Measurements from ENCODE around the gene PEAK3.

DNA sequence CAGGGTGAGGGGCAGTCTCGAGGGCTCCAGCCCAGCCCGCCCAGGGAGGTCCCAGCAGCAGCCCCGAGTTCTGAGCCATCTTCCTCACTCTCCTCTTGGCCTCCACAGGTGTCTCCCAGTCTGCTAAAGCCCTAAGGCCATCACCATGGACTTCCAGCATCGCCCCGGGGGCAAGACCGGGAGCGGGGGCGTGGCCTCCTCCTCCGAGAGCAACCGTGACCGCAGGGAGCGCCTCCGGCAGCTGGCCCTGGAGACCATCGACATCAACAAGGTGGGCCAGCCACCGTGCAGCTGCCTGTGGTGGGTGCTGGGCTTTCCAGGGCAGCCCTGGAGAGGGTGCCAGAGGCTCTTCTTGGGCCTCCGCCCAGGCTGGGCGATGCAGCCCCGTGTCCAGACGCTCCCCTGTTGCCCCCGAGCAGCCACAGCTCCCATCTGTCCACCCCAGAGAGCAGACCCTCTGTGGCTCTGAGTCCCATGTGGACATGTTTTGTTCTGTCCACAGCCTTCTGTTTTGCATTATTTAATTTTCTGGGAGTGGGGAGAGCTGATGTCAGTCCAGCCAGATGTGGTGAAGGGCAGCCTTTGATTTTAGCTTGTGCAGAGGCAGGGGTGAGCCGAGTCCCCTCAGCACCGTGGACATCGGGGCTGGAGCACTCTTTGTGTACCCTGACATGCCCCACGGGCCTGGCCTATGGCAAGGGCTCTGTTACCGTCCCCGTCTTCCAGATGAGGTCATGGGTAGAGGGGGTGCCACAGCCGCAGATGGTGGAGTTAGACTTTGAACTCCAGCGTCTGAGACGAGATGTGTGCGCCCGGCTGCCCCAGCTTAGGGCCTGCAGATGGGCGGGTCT lies 38.5 kb downstream of the PEAK3 start:
- TF ChIP-seq, protein P1, sequence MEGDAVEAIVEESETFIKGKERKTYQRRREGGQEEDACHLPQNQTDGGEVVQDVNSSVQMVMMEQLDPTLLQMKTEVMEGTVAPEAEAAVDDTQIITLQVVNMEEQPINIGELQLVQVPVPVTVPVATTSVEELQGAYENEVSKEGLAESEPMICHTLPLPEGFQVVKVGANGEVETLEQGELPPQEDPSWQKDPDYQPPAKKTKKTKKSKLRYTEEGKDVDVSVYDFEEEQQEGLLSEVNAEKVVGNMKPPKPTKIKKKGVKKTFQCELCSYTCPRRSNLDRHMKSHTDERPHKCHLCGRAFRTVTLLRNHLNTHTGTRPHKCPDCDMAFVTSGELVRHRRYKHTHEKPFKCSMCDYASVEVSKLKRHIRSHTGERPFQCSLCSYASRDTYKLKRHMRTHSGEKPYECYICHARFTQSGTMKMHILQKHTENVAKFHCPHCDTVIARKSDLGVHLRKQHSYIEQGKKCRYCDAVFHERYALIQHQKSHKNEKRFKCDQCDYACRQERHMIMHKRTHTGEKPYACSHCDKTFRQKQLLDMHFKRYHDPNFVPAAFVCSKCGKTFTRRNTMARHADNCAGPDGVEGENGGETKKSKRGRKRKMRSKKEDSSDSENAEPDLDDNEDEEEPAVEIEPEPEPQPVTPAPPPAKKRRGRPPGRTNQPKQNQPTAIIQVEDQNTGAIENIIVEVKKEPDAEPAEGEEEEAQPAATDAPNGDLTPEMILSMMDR (IDR thresholded peaks at IDR 0.05): no peak
- no peak for TF ChIP-seq POLR2A (IDR thresholded peaks at IDR 0.05)

Measured in uterus (tissue), 2 donors.